SK-N-SH (cell line): ENCODE results near the gene BMAL2.

Experiments
- CTCF ChIP-seq: fragments of 200-600 bp; sonication (generic); IDR thresholded peaks from 2 replicates; pipeline ENCODE4 v1.6.1; 2017; ENCODE audit warnings: antibody characterized with exemption, mild to moderate bottlenecking, moderate library complexity
- ELF1 ChIP-seq: IDR thresholded peaks from 2 replicates; pipeline ENCODE4 v1.4.0; 2012
- EP300 ChIP-seq, 2 experiments: IDR thresholded peaks; 2 replicates each; pipeline versions ENCODE4 v1.4.0 to v1.6.1; 2012; ENCODE audit warnings: borderline replicate concordance in 1 of 2, low read depth in 1 of 2, low read length in 1 of 2
- NFIC ChIP-seq: IDR thresholded peaks from 2 replicates; pipeline ENCODE4 v1.4.0; 2012; ENCODE audit warnings: borderline replicate concordance
- NRF1 ChIP-seq: IDR thresholded peaks from 2 replicates; pipeline ENCODE4 v1.6.1; 2012; ENCODE audit warnings: low read depth, mild to moderate bottlenecking, low read length
- POLR2AphosphoS5 ChIP-seq: IDR thresholded peaks from 2 replicates; pipeline ENCODE4 v1.6.1; 2012; ENCODE audit warnings: low read depth, low read length
- RAD21 ChIP-seq: IDR thresholded peaks from 2 replicates; pipeline ENCODE4 v1.6.1; 2012; ENCODE audit warnings: mild to moderate bottlenecking, low read length
- REST ChIP-seq: IDR thresholded peaks from 2 replicates; pipeline ENCODE4 v1.6.1; 2012; ENCODE audit warnings: mild to moderate bottlenecking, low read depth, low read length, moderate library complexity
- SMC3 ChIP-seq: IDR thresholded peaks from 2 replicates; pipeline ENCODE4 v1.6.1; 2012; ENCODE audit warnings: low read depth, low read length, improper control_type of control experiment

GRCh38 chr12:27355486-27355885, 22.9 kb downstream of the BMAL2 start:
- TF ChIP-seq EP300 (IDR thresholded peaks at IDR 0.05; ENCODE audit: borderline replicate concordance in 1 of 2, low read depth in 1 of 2, low read length in 1 of 2) (no peak), CTCF (no peak), ELF1 (no peak), RAD21 (no peak), POLR2AphosphoS5 (no peak), NRF1 (no peak), NFIC (no peak), REST (no peak), SMC3 (no peak)
